NCI-H2227 (cell line): ENCODE measurements around the gene IRX3.

ENCODE experiments used
- DNase-seq: peaks from one replicate; lab custom pipeline; 2025; ENCODE audit not compliant: unreplicated experiment; lab: John Stamatoyannopoulos, UW

The IRX3 gene

DNA sequence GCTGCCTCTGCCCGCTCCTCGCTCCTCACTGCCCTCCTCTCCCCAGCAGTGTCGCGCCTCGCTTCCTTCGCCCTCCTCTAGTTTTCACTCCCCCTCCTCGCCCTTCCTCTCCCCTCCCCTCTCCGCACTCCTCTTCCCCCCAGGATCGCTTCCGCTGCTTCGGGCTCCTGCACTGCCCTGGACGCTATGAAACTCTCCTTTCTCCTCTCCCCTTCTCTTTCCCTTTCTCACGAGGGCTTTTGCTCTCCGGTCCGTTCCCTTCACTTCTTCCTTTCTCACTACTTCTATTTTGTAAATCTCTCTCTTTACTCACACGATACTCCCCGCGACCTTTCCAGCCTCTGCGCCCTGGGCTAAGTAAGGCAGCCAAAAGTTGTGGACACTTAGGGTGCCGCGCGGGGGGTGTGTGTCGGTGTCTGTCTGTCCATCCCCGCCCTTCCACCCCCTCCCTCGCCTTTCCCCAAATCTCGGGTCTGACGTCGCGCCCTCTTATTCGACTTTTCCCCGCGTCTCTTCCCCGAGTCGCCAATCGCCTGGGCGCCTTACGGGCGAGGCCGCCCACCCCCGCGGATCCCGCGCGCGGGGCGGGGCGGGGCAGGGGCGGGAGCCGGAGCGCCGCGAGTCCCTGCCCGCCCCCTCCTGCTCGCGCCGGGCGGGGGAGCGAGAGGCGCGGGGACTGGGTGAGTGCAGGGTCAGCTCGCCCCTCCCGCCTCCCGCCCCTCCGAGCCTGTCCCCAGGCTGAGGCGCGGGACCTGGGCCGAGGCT, at the start of gene IRX3:
Gene IRX3 (minus strand): TSS at position 422 of the 765 bp plus-strand sequence. CDS start 737 bp downstream, outside the sequence.
- peak; percentile 92 for DNase-seq

DNA sequence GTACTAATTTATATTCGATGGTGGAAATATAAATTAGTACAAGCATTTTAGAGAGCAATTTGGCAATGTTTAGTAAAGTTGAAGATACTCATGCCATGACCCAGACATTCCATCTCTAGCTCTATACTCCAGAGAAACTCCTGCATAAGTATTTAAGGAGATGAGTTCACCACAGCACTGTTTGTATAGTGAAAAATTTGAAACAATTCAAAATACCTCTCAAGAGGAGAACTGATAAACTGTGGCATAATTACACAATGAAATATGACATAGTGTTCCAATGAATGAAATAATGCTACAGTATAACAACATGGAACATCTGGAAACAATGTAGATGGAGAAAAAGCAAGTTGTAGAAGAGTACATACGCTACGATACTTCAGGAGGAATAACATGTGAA, 48.6 kb upstream of the IRX3 start:
- no peak for DNase-seq

DNA sequence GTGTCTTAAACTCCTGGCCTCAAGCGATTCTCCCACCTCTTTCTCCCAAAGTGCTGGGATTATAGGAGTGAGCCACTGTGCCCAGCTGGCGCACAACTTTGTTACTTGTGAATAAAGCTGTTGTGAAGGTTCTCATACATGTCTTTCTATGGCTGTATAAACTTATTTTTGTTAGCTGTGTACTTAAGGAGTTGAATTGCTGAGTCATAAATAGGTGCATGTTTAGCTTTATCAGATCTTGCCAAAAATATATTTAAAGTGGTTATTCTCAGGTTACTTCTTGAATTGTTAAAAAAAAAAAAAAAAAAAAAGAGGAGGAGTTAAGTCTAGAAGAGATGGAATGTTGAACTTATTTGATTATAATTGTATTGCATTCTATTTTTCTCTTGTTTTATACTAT, 47.6 kb upstream of the IRX3 start:
- DNase-seq = no peak

DNA sequence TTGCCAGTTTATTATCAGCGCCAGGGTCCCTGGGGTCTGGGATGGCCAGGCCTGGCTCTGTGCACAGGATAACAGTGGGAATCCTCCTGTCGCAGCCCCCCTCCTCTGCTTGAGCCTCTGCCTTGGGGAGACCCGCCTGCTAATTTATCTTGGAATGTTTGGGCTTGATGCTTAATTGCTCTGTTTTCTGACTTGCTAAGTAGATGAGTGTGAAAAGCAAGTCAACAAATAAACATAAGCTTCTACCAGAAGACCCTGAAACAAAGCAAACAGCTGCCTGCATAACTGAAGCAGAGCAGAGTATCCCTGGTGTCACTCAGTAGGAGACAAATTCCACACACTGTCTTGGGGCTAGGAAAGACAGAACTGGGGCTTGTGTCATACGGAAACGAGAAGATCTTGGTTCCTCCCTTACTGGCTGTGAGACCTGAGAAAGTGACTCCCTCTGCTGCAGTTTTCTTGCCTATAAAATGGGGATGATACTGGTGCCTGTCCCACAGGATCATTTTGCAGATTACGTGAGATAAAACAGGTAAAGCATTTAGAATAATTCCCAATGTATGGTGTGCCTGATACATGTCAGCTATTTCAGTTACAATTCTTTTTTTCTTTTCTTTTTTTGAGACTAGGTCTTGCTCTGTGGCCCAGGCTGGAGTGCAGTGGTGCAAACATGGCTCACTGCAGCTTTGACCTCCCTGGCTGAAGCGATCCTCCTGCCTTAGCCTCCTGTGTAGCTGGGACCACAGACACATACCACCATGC, 44.8 kb upstream of the IRX3 start:
- no peak for DNase-seq

DNA sequence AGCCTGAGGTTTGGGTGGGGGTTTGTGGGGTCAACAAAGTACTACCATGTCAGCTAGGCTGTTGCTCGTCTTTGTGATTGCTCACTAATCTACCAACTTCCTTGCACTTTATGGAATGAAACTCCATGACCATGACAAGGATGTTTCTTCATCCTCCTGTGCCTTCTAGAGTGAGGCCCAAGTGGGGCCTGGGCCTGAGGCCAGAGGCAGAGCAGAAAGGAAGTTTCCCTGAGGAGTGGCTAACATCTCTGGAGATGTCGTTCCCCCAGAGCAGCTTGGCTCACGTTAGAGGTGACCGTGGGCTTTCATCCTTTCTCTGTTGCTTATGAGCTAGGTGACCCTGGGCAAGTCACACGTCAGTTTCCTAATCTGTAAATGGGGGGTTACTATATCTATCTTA, 41.0 kb upstream of the IRX3 start:
- DNase-seq = no peak

DNA sequence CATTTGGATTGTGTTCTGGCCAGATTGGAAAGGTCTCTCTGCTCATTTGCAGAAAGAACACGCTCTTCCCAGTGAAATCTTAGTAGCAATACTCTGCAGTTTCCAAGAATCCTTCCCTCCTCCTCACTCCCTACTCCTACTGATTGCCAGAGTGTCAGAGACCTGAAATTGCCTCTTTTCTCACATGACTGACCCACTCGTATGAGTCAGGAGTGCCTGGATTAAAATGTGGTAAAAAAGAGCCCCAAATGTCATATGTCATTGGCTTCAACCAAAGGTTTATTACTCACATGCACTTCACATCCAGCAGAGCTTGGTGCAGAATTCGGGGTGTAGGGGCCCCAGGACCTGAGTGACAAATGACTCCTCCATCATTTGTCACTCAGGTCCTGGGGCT, 39.7 kb upstream of the IRX3 start:
- DNase-seq = no peak

DNA sequence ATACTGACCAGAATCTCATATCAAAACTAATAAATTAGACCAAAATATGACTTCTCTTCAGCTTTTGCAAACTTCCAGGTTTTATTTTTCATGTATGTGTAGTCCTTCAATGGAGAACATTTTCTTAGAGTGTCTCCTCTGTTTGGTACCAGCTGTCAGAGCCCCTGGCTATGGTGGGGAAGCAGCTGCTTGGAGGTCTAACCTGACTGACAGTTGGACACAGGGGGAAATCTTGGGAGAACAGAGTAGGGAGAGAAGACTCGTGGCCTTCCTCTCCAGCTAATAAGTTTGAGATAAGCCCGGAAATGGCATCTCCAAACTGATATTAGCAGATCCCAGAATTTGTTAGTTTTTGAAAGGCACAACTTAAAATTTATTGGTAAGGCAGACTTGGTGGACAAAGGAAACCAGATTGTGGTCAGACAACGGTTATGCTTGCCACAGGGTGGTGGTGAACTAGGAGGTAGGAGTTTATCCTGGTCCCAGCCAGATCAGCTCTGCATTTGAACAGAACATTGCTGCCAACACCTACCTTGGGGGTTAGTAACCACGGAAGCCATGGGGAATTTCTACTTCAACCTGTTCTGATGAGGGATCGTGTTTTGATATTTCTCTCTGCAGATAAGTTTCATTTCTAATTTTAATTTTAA, 39.2 kb upstream of the IRX3 start:
- no peak for DNase-seq

DNA sequence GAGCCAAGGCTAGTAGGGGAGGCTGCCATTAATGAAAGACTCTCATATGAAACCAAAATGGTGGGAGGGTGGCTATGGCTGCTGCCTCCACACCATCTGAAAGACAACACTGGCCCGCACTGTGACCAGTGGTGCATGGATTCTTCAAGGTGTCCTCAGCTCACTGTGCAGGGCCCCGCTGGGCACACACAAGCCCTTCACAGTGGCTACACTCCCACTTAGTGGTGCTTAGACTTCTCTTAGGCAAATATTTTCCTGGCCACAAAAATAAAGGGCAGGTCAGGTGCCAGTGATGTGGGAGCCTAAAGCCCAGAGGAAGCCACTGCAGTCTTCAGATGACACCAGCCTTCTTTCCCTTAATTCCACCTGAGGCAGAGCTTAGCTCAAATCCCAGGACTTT, 38.1 kb upstream of the IRX3 start:
- no peak for DNase-seq

DNA sequence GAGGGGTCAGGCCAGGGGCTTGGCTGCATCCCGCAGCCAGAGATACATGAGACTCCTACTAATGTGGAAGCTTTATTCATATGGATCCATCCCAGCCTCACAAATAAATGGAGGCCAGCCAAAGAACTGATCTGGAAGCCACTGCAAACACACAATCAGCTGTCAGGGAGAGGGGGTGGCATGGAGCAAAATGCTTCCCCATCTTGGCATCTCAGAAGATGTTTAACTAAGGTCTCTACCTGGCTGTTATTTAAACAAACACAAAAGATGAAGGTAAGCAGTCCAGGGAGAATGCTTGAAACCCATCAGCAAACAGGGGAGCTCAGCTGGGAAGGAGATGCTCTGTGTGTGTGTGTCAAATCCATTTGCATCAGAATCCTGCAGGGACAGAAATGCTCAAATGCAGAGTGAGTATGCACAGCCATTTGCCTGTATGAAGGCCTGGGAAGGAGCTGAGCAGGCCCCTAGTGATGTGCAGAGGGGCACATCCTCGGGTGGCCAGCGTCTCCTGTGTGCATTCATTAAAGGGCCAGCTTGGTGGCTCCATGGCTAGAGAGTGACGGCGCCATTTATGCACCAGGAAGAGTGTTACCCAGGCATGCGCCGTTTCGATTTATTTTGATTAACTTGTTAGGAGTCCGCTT, 34.2 kb upstream of the IRX3 start:
- DNase-seq = no peak

DNA sequence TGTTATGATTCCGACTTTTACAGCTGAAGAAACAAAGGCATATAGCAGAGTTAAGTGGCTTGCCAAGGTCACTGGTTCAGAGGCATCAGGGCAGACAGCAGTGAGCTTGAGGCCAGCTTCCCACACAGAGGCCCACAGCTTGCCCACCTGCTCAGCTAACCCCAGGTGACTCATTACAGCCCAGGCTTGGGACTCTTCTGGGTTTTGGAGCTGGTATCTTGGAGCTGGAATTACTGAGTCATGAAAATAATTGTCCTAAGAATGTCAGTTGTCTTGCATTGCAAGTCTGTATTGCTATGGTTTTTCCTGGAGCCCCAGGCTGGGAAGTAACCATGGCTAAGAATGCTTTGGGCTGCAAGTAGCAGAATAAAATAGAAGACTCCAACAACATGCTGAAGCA, 32.4 kb upstream of the IRX3 start:
- no peak for DNase-seq

DNA sequence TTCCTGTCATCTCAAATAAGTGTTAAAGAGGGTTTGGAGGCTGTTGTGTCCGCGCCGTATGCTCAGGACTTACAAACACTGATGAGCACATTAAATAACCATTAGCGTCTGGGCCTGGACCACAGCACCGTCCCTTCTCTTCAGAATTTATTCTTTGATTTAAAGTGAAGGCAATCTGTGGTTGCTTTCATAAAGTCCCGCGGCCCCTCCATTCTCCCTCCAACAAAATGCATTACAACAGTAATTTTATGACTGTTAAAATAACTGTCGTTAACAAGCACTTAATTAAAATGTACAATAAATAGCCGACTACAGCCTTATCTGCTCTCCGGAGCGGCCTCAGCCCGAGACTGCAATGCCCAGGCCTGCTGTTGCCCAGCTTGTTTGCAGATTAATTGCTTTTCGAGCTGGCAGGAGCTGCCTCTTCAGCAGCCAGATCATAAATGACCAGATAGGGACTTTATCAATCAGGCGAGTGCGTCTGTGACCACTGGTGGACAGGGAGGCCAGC, 30.6 kb upstream of the IRX3 start:
- no peak for DNase-seq

DNA sequence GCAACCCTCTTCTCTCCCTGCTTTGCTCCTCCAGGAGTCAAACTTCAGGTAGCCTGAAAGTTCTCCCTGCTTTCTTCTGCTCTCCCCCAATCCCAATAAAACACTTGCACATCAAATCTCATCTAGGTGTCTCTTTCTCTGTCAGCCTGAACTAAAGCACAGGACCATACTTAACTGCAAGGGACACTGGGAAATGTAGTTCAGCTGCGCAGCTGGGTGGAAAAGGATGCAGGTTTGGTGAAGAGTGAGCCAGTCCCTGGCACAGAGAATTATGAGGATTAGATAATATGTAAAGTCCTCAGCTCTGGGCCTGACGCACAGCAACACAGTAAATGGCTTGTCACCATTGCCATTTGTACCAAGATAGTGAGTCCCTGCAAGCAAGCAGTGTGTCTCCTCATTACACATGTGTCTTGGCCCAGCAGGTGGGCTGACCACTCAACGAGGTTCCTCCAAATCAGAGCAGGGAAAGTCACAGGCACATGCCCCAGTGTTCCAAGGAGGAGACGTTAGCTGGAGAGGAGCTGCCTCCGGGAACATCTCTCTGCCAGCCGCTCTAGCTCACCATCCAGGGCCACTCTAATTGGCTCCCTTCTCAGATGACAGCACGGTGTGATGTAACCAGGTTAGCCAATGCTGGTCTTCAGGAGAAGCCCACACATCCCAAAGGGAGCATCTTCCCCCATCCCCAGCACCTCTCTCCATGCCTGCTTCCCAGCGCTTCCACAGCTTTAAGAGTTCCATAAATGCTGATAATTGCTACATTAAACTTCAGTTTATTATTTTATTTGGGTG, 29.7 kb upstream of the IRX3 start:
- no peak for DNase-seq

DNA sequence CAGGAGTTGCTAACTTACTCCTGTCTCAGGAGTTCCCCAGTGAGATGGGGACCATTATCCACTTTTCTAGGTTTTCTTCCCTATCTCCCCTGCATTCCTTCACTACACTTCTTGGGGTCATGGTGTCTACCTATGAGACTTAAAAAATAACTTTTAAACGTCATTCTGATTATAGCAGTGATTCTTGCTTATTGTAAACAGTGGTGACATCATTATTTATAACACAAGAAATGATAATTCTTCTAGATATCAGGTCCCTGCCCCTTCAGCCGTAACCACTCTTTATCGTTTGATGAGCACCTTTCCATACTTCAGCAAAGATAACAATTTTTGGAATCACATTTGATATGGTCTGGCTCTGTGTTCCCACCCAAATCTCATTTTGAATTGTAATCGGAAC, 27.2 kb upstream of the IRX3 start:
- no peak for DNase-seq

DNA sequence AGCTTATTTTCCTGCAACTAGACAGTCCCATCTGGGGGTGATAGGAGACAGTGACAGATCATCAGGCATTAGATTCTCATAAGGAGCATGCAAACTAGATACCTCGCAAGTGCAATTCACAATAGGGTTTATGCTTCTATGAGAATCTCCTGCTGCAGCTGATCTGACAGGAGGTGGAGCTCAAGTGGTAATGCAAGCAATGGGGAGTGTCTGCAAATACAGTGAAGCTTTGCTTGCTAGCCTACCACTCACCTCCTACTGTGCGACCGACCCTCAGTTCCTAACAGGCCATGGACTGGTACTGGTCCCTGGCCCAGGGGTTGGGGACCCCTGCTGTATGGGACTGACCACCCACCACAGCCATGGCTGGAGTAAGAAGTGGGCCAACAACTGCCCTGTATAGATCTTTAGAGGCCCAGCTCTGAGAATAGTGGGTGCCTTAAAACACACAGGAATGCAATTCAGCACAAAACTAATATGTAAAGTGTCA, 26.0 kb upstream of the IRX3 start:
- DNase-seq = no peak

DNA sequence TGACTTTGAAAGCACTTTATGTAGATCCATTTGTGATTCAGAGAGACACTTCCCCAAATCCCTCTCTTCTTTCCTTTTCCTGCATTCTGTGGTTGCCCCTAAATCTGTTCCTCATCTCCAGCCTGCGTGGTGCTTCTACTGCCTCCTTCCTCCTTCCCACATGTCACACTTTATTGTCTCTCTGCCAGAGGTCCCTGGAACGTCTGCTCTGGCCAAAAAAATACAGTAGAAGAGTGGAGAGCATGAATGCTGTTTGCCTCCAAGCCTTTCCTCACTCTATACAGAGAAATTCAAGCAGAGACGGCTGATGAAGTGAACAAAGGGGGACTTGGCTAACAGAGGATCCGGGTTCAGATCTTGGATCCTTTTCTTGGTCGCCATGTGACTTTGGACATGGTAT, 22.8 kb upstream of the IRX3 start:
- no peak for DNase-seq

DNA sequence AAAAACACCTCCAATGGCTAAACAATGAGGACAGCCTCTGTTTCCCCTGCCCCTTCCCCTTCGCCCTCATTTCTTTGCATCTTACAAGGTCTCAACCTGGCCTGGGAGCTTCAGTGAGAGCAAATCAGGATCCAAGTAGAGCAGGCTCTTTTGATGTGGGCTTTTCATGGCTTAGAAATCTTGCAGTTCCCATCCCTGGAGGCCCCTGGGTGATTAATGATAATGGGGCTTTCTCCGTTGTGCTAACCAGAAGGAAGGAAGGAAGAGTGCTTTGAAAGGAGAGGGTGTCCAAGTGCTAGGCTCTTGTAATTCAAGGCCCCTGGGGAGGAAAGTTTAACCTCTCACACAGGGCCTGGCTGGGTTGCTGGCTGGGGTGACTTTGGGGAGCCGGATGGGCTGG, 18.5 kb upstream of the IRX3 start:
- DNase-seq = no peak

DNA sequence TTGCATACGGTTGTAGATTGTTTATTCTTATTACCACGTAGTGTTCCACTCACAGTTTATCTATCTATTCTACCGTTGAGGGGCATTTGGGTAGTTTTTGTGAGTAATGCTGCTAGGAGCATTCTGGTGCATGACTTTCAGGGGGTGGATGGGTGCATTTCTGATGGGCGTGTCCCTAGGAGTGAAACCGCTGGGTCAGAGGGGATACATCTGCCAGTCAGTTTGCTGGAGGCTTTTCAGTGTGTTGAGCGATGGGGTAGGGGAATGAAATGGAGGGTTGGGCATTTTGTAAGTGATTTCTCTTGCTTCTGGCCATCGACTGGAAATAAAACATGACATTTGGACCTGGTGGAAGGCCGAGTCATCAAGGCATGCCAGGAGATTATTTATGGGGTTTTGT, 17.0 kb upstream of the IRX3 start:
- no peak for DNase-seq

DNA sequence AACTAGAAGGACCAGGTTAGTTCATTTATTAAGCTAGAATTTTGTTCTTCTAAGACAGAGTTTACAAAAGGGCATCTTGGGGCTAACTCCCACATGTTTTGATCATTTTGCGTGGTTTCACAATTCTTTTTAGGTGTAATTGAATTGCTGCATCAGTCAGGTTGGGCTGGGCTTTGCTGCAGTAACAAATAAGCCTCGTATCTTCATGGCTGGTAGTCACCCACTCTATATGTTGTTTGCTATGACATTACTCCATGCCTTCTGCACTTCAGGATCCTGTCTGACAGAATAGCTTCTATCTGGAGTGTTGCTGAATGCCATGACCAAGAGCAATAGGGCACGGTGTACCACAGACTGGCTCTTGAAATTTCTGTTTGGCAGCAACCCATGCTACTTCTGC, 10.6 kb upstream of the IRX3 start:
- DNase-seq = no peak

DNA sequence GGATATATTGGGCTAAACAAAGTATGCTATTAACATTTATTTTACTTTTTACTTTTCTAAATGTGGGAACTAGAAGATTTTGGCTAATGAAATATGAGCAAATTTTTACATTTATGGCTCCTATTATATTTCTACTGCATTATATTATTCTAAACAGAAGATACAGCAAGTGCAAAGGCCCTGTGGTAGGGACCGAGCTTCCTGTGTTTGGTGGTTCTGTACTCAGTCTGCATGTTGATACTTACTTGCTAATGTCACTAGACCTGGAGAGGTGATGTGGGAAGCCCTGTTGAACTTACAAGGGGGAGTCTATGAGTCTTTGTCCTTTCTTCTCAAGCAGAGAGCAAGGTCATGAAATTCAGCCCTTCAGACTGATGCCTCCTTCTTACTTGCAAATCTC, 10.0 kb upstream of the IRX3 start:
- DNase-seq = no peak

DNA sequence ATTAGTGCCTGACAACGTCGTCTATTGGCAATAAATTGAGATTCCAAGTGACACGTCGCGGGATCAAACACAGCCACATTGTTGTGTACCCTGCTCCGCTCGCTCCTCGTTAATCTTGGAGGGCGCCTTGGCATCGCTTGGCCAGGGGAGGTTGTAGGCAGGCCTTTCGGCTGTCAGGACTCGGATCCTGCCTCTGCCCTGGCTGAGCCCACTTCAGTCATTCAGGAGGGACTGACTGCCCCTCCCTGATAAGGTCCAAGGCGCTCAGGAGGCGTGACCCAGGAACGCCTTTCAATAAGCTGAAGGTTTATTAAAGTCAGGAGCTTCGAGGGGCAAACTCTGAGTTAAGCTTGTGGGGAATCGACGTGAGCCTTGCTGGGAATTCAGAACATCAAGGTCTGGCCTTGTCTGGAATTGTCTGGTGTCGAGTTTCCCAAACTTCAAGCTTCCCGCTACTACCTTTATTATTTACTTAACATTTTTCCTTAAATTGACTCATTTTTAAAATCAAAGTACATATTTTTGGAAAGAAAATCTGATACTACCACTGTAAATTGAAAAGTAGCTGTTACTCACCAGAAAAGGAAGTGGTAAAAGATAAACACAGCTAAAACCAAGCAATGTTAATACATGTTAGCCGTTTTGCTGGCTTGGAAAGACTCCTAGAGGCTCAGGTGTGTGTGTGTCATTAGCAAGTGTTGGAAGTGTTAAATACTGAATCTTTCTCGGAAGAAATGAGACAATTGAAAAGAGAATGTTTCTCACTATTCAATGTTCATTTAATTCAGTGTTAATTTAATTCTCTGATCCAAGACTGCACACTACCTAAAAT, 5.3 kb upstream of the IRX3 start:
- DNase-seq = no peak
